ENCODE data around the gene LRRFIP1.
"Not testable (repeated sequence)": the region's sequence is repeated elsewhere in the genome, so short reads cannot be mapped to it uniquely, and the experiment has no call there.

Gene LRRFIP1

GRCh38 chr2:237661799-237662328, 34.5 kb downstream of the LRRFIP1 start:
- no peak for DNase-seq (ENCODE audit: low spot score)

- peak; percentile 37 for DNase-seq (ENCODE audit: low spot score)
Observed at GRCh38 chr2:237662671-237663093, 35.3 kb downstream of the LRRFIP1 start.

- no peak for DNase-seq (ENCODE audit: low spot score)
Observed at GRCh38 chr2:237663517-237664110, 36.2 kb downstream of the LRRFIP1 start.

GRCh38 chr2:237664151-237664550, 36.8 kb downstream of the LRRFIP1 start:
- DNase-seq (ENCODE audit: low spot score): no peak

GRCh38 chr2:237665713-237666143, 38.3 kb downstream of the LRRFIP1 start:
- no peak for DNase-seq (ENCODE audit: low spot score)

GRCh38 chr2:237666606-237667005, 39.2 kb downstream of the LRRFIP1 start:
- no peak for DNase-seq (ENCODE audit: low spot score)

GRCh38 chr2:237667050-237667576, 39.7 kb downstream of the LRRFIP1 start:
- DNase-seq (ENCODE audit: low spot score): not testable (repeated sequence)

- DNase-seq (ENCODE audit: low spot score): no peak
Observed at GRCh38 chr2:237667893-237668292, 40.5 kb downstream of the LRRFIP1 start.

- DNase-seq (ENCODE audit: low spot score): no peak
Observed at GRCh38 chr2:237668440-237668839, 41.1 kb downstream of the LRRFIP1 start.

GRCh38 chr2:237669283-237669627, 41.9 kb downstream of the LRRFIP1 start:
- DNase-seq (ENCODE audit: low spot score): no peak

GRCh38 chr2:237669628-237670392, 42.4 kb downstream of the LRRFIP1 start:
- DNase-seq (ENCODE audit: low spot score): no peak

- no peak for DNase-seq (ENCODE audit: low spot score)
Observed at GRCh38 chr2:237670641-237671040, 43.3 kb downstream of the LRRFIP1 start.

GRCh38 chr2:237671466-237672138, 44.2 kb downstream of the LRRFIP1 start:
- DNase-seq (ENCODE audit: low spot score): no peak

GRCh38 chr2:237672731-237673129, 45.3 kb downstream of the LRRFIP1 start:
- DNase-seq (ENCODE audit: low spot score): peak; percentile 52

GRCh38 chr2:237673130-237674001, 46.0 kb downstream of the LRRFIP1 start:
- peak; percentile 68 for DNase-seq (ENCODE audit: low spot score)

- peak; percentile 82 for DNase-seq (ENCODE audit: low spot score)
Observed at GRCh38 chr2:237674731-237675276, 47.4 kb downstream of the LRRFIP1 start.

- no peak for DNase-seq (ENCODE audit: low spot score)
Observed at GRCh38 chr2:237675316-237675715, 47.9 kb downstream of the LRRFIP1 start.

- DNase-seq (ENCODE audit: low spot score): no peak
Observed at GRCh38 chr2:237680702-237681478, 53.5 kb downstream of the LRRFIP1 start.

GRCh38 chr2:237682151-237682550, 54.8 kb downstream of the LRRFIP1 start:
- no peak for DNase-seq (ENCODE audit: low spot score)

GRCh38 chr2:237682856-237683670, 55.7 kb downstream of the LRRFIP1 start:
- no peak for DNase-seq (ENCODE audit: low spot score)

Measured in activated CD4-positive, alpha-beta T cell treated with anti-CD3 and anti-CD28 coated beads, Interleukin-2, Interleukin-4, amounts not matched to agents 100 ng/mL and 50 ng/mL, durations not matched to agents 16 hours and 8 hours (primary cell).